Astrocyte (in vitro differentiated cells and primary cell): ENCODE data around the gene ASB8.

ENCODE experiments used
- EZH2 ChIP-seq: IDR thresholded peaks from 2 replicates; pipeline ENCODE4 v1.6.1; 2012; ENCODE audit warnings: mild to moderate bottlenecking, low read length, inconsistent platforms; ENCODE audit not compliant: insufficient read depth
- TF ChIP-seq, protein P1 (sequence below): IDR thresholded peaks from 2 replicates; pipeline ENCODE4 v1.5.1; 2011; ENCODE audit warnings: low read depth, mild to moderate bottlenecking, inconsistent platforms, low read length, moderate library complexity; ENCODE audit not compliant: insufficient read depth

DNA sequence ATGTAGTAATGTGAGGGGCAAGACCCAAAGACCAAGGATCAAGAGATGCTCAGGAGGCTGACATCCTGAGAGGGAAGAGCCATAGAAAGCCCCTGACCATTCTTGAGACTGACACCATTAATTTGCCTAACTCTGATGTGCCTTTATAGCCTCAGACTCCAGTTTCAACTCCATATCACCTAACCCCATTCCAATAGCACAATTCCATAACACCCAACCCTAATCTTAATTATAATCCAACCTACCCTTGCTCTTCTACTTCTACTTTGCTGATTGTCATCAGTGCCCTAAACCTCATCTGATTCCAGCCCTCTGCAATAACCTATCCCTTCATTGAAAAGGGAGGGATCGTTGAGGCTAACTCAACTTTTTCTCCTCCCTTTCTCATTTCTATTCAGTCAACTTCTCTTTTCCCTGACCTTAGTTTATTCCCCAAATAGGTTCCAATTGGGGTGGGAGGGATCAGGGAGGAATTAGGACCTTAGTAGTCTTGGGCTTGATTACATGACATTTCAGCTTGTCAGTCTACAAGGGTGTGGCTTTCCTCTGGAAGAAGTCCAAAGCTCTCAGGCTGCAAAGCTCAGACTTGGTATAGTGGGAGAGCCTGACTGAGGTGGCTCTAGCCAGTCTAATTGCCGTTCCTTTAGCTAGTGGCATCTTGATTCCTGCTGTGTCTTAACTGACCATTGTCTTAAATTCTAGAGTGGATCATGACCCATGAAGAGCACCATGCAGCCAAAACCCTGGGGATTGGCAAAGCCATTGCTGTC lies 35.1 kb downstream of the ASB8 start:
- TF ChIP-seq, protein P1, sequence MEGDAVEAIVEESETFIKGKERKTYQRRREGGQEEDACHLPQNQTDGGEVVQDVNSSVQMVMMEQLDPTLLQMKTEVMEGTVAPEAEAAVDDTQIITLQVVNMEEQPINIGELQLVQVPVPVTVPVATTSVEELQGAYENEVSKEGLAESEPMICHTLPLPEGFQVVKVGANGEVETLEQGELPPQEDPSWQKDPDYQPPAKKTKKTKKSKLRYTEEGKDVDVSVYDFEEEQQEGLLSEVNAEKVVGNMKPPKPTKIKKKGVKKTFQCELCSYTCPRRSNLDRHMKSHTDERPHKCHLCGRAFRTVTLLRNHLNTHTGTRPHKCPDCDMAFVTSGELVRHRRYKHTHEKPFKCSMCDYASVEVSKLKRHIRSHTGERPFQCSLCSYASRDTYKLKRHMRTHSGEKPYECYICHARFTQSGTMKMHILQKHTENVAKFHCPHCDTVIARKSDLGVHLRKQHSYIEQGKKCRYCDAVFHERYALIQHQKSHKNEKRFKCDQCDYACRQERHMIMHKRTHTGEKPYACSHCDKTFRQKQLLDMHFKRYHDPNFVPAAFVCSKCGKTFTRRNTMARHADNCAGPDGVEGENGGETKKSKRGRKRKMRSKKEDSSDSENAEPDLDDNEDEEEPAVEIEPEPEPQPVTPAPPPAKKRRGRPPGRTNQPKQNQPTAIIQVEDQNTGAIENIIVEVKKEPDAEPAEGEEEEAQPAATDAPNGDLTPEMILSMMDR: no peak
- no peak for TF ChIP-seq EZH2
